Measurements from ENCODE around the gene CHST11.

The CHST11 gene

DNA sequence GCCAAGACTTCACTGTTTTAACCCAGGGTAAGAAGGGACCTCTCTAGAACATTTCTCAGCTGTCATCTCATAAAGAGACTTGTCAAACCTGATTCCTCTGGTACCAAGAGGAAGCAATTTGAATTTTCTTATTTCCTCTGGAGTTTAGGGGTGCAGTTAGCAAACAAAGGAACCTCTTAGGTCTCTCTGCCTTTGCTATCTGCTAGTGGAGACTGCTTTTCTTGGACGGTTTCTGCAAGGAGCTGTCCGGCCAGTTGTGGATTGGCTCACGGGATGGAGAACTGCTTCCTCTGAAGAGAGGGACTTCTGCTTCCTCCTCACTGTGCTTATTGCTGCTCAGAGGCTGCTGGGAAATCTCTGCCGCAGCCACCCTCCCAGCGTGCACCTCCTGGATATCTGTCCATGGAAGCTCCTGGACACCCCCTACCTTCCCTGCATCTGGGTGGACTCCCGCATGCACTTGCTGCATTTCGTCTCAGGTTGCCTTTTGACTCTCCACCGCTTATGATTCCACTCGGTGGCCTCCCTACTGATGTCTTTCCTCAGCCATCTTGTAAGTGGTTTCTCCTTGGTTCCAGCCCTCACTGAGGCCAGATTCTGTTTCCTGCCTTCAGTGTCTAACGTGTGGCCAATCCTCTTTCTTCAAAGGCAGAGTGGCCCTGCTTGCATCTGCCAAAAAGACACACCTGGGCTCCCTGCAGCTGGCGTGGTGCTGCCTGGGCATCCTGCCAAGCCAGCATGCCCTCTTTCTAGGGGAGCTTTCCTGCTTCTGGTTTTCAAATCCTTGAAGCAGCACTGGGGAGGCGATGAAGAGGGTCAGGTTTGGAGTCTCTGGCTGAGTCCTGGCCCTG is 187.3 kb downstream of the CHST11 start:
- no peak overlapping the region for H3K4me3 ChIP-seq (ENCODE audit: insufficient read length, low read depth)

GRCh38 chr12:104648756-104649155 is 192.0 kb downstream of the CHST11 start:
- H3K9me3 ChIP-seq (ENCODE audit: insufficient read depth, low read length), result no peaks in the 10 kb centered on the region
- H3K27me3 ChIP-seq (ENCODE audit: insufficient read depth, insufficient read length), result no peaks in the 10 kb centered on the region
- no peak for DNase-seq (ENCODE audit: low read depth, low spot score)
- peaks cover 5% of the 10 kb centered on the region for H3K4me1 ChIP-seq (ENCODE audit: insufficient read depth, insufficient read length)
- H3K9ac ChIP-seq (ENCODE audit: insufficient read length, low read depth), result no peak overlapping the region
- H3K36me3 ChIP-seq (ENCODE audit: insufficient read depth, insufficient read length, low read length), result peaks cover 3% of the 10 kb centered on the region
- no peak overlapping the region for H3K4me3 ChIP-seq (ENCODE audit: insufficient read length, low read depth)
- TF ChIP-seq YY1 (IDR thresholded peaks at IDR 0.05; ENCODE audit: insufficient read depth, insufficient read length), result no peak
- TF ChIP-seq SUZ12 (IDR thresholded peaks at IDR 0.05; ENCODE audit: extremely low read depth, insufficient read depth, insufficient read length), result no peak
- no peak for TF ChIP-seq ZNF274 (IDR thresholded peaks at IDR 0.05; ENCODE audit: low read depth, low read length)

More for the DNA sequence above, 187.3 kb downstream of the CHST11 start:
- TF ChIP-seq YY1 (IDR thresholded peaks at IDR 0.05; ENCODE audit: insufficient read depth, insufficient read length), result no peak
- no peak for TF ChIP-seq ZNF274 (IDR thresholded peaks at IDR 0.05; ENCODE audit: low read depth, low read length)
- no peak for TF ChIP-seq SUZ12 (IDR thresholded peaks at IDR 0.05; ENCODE audit: extremely low read depth, insufficient read depth, insufficient read length)
- no peaks in the 10 kb centered on the region for H3K27me3 ChIP-seq (ENCODE audit: insufficient read depth, insufficient read length)
- H3K9ac ChIP-seq (ENCODE audit: insufficient read length, low read depth), result no peak overlapping the region
- peaks cover 15% of the 10 kb centered on the region; the same call in 1 of the 2 replicates for H3K9me3 ChIP-seq (ENCODE audit: insufficient read depth, low read length)
- peaks cover 5% of the 10 kb centered on the region for H3K4me1 ChIP-seq (ENCODE audit: insufficient read depth, insufficient read length)
- peaks cover 3% of the 10 kb centered on the region for H3K36me3 ChIP-seq (ENCODE audit: insufficient read depth, insufficient read length, low read length)
- DNase-seq (ENCODE audit: low read depth, low spot score), result no peak

DNA sequence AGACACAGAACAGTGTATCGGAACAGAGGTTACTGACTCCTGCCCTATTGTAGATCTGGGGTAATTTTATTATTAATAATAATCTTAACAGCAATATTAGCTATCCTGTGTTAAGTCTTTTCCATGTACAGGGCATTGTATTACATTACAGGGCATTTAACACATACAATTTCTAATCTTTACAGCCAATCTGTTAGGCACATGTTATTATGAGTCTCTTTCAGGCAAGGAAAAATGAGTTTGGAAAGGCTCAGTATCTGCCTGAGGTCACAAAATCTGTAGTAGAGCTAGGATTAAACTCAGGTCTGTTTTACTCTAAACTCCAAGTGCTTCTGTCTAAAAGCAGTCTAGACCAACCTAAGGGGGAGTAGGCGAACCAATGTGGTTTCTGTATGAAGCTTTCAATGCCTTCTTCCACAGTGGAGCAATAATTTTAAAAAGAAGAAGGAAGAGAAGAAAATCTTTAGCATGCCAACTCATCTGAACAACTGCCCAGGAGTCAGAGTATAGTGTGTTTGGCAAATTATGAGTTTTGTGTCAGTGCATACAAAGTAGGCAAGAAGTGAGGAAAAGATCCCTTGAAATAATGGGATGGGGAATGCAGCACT is 192.6 kb downstream of the CHST11 start:
- H3K27me3 ChIP-seq (ENCODE audit: insufficient read depth, insufficient read length), result no peaks in the 10 kb centered on the region
- H3K4me1 ChIP-seq (ENCODE audit: insufficient read depth, insufficient read length), result peaks cover 2% of the 10 kb centered on the region
- H3K9ac ChIP-seq (ENCODE audit: insufficient read length, low read depth), result no peak overlapping the region
- DNase-seq (ENCODE audit: low read depth, low spot score), result no peak
- H3K4me3 ChIP-seq (ENCODE audit: insufficient read length, low read depth), result no peak overlapping the region
- peaks cover 3% of the 10 kb centered on the region for H3K36me3 ChIP-seq (ENCODE audit: insufficient read depth, insufficient read length, low read length)
- H3K9me3 ChIP-seq (ENCODE audit: insufficient read depth, low read length), result no peaks in the 10 kb centered on the region
- TF ChIP-seq ZNF274 (IDR thresholded peaks at IDR 0.05; ENCODE audit: low read depth, low read length) (no peak), SUZ12 (IDR thresholded peaks at IDR 0.05; ENCODE audit: extremely low read depth, insufficient read depth, insufficient read length) (no peak), YY1 (IDR thresholded peaks at IDR 0.05; ENCODE audit: insufficient read depth, insufficient read length) (no peak)

GRCh38 chr12:104649921-104650320 is 193.2 kb downstream of the CHST11 start:
- H3K9ac ChIP-seq (ENCODE audit: insufficient read length, low read depth), result no peak overlapping the region
- H3K9me3 ChIP-seq (ENCODE audit: insufficient read depth, low read length), result no peaks in the 10 kb centered on the region
- TF ChIP-seq YY1 (IDR thresholded peaks at IDR 0.05; ENCODE audit: insufficient read depth, insufficient read length), result no peak
- no peak for TF ChIP-seq SUZ12 (IDR thresholded peaks at IDR 0.05; ENCODE audit: extremely low read depth, insufficient read depth, insufficient read length)
- TF ChIP-seq ZNF274 (IDR thresholded peaks at IDR 0.05; ENCODE audit: low read depth, low read length), result no peak
- H3K36me3 ChIP-seq (ENCODE audit: insufficient read depth, insufficient read length, low read length), result peaks cover 3% of the 10 kb centered on the region
- H3K4me1 ChIP-seq (ENCODE audit: insufficient read depth, insufficient read length), result peaks cover 2% of the 10 kb centered on the region
- no peak for DNase-seq (ENCODE audit: low read depth, low spot score)
- no peaks in the 10 kb centered on the region for H3K27me3 ChIP-seq (ENCODE audit: insufficient read depth, insufficient read length)
- H3K4me3 ChIP-seq (ENCODE audit: insufficient read length, low read depth), result no peak overlapping the region

GRCh38 chr12:104650541-104650940 is 193.8 kb downstream of the CHST11 start:
- no peak for TF ChIP-seq YY1 (IDR thresholded peaks at IDR 0.05; ENCODE audit: insufficient read depth, insufficient read length)
- TF ChIP-seq ZNF274 (IDR thresholded peaks at IDR 0.05; ENCODE audit: low read depth, low read length), result no peak
- no peak for TF ChIP-seq SUZ12 (IDR thresholded peaks at IDR 0.05; ENCODE audit: extremely low read depth, insufficient read depth, insufficient read length)
- no peak for DNase-seq (ENCODE audit: low read depth, low spot score)
- no peak overlapping the region for H3K9ac ChIP-seq (ENCODE audit: insufficient read length, low read depth)
- peaks cover 2% of the 10 kb centered on the region for H3K4me1 ChIP-seq (ENCODE audit: insufficient read depth, insufficient read length)
- no peaks in the 10 kb centered on the region for H3K9me3 ChIP-seq (ENCODE audit: insufficient read depth, low read length)
- no peak overlapping the region for H3K4me3 ChIP-seq (ENCODE audit: insufficient read length, low read depth)
- H3K27me3 ChIP-seq (ENCODE audit: insufficient read depth, insufficient read length), result no peaks in the 10 kb centered on the region
- H3K36me3 ChIP-seq (ENCODE audit: insufficient read depth, insufficient read length, low read length), result peaks cover 3% of the 10 kb centered on the region

DNA sequence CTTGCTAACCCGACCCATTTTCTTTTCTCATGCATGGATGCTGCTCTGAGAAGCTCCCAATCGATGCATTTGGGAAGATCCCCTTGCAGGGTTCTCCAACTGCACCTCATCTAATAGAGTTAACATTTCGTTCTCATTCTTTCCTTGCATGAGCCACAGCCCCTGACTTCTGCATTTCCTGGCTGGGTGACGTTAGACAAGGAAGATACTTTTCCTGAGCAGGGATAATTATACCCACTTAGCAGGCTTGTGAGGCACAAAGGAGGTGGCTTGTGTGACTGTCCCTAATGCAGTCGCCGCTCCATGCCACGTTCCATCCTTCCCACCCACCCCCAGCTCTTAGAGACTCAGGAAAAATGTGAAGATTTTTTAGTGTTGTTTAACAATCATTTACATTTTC is 195.1 kb downstream of the CHST11 start:
- Histone ChIP-seq H3K36me3 (ENCODE audit: insufficient read depth, insufficient read length, low read length) (peaks cover 3% of the 10 kb centered on the region), H3K9ac (ENCODE audit: insufficient read length, low read depth) (no peak overlapping the region), H3K4me1 (ENCODE audit: insufficient read depth, insufficient read length) (peaks cover 6% of the 10 kb centered on the region), H3K27me3 (ENCODE audit: insufficient read depth, insufficient read length) (no peaks in the 10 kb centered on the region), H3K9me3 (ENCODE audit: insufficient read depth, low read length) (no peaks in the 10 kb centered on the region), H3K4me3 (ENCODE audit: insufficient read length, low read depth) (no peak overlapping the region)
- TF ChIP-seq YY1 (IDR thresholded peaks at IDR 0.05; ENCODE audit: insufficient read depth, insufficient read length) (no peak), ZNF274 (IDR thresholded peaks at IDR 0.05; ENCODE audit: low read depth, low read length) (no peak), SUZ12 (IDR thresholded peaks at IDR 0.05; ENCODE audit: extremely low read depth, insufficient read depth, insufficient read length) (no peak)
- no peak for DNase-seq (ENCODE audit: low read depth, low spot score)

GRCh38 chr12:104652358-104652757 is 195.6 kb downstream of the CHST11 start:
- Histone ChIP-seq H3K9me3 (ENCODE audit: insufficient read depth, low read length) (no peaks in the 10 kb centered on the region), H3K36me3 (ENCODE audit: insufficient read depth, insufficient read length, low read length) (no peaks in the 10 kb centered on the region), H3K4me3 (ENCODE audit: insufficient read length, low read depth) (no peak overlapping the region), H3K4me1 (ENCODE audit: insufficient read depth, insufficient read length) (peaks cover 10% of the 10 kb centered on the region), H3K27me3 (ENCODE audit: insufficient read depth, insufficient read length) (no peaks in the 10 kb centered on the region), H3K9ac (ENCODE audit: insufficient read length, low read depth) (no peak overlapping the region)
- DNase-seq (ENCODE audit: low read depth, low spot score), result no peak
- TF ChIP-seq YY1 (IDR thresholded peaks at IDR 0.05; ENCODE audit: insufficient read depth, insufficient read length) (no peak), ZNF274 (IDR thresholded peaks at IDR 0.05; ENCODE audit: low read depth, low read length) (no peak), SUZ12 (IDR thresholded peaks at IDR 0.05; ENCODE audit: extremely low read depth, insufficient read depth, insufficient read length) (no peak)

Measured in NT2/D1 (cell line).